HepG2 (cell line): ENCODE results near the gene APOC3. TPM values are rescaled to one million over a fixed set of nuclear protein-coding genes. Genes with fewer than 3 reads are reported as not detected.

Experiments
- CENPX ChIP-seq: sonication (generic); formaldehyde crosslinking; IDR thresholded peaks from 2 replicates; pipeline ENCODE4 v1.9.0; 2021; ENCODE audit warnings: mild to moderate bottlenecking, missing genetic modification reagents, moderate library complexity
- CHD4 ChIP-seq: fragments of 200-600 bp; sonication (generic); IDR thresholded peaks from 2 replicates; pipeline ENCODE4 v1.7.0; 2017; ENCODE audit warnings: mild to moderate bottlenecking, low read length, borderline replicate concordance
- FOXO4 ChIP-seq: sonication (generic); formaldehyde crosslinking; conservative IDR thresholded peaks from 2 replicates; pipeline ENCODE4 v1.8.1; 2023; ENCODE audit warnings: missing genetic modification reagents
- HBP1 ChIP-seq: IDR thresholded peaks from 2 replicates; pipeline ENCODE4 v1.6.1; 2016; ENCODE audit warnings: low read depth, control low read depth
- HDAC1 ChIP-seq: sonication (generic); formaldehyde crosslinking; IDR thresholded peaks from 2 replicates; pipeline ENCODE4 v1.5.1; 2020; ENCODE audit warnings: mild to moderate bottlenecking, missing genetic modification reagents
- HHEX ChIP-seq: IDR thresholded peaks from 2 replicates; pipeline ENCODE4 v1.6.1; 2016; ENCODE audit warnings: control low read depth
- IRF9 ChIP-seq: sonication (generic); formaldehyde crosslinking; IDR thresholded peaks from 2 replicates; pipeline ENCODE4 v1.8.0; 2022; ENCODE audit warnings: missing genetic modification reagents, mild to moderate bottlenecking, borderline replicate concordance
- JUN ChIP-seq: sonication (generic); formaldehyde crosslinking; IDR thresholded peaks from 2 replicates; pipeline ENCODE4 v1.4.0; 2020; ENCODE audit warnings: mild to moderate bottlenecking, missing genetic modification reagents
- KMT2A ChIP-seq: sonication (generic); formaldehyde crosslinking; IDR thresholded peaks from 2 replicates; pipeline ENCODE4 v1.4.0; 2020; ENCODE audit warnings: missing genetic modification reagents
- MIER3 ChIP-seq: IDR thresholded peaks from 2 replicates; pipeline ENCODE4 v1.6.1; 2016; ENCODE audit warnings: missing compliant biosample characterization, borderline replicate concordance
- MTA1 ChIP-seq: sonication (generic); formaldehyde crosslinking; IDR thresholded peaks from 2 replicates; pipeline ENCODE4 v1.4.0; 2020; ENCODE audit warnings: missing genetic modification reagents, mild to moderate bottlenecking, borderline replicate concordance
- ONECUT2 ChIP-seq: sonication (generic); formaldehyde crosslinking; IDR thresholded peaks from 2 replicates; pipeline ENCODE4 v1.4.0; 2020; ENCODE audit warnings: missing genetic modification reagents
- PITX1 ChIP-seq: sonication (generic); formaldehyde crosslinking; IDR thresholded peaks from 2 replicates; pipeline ENCODE4 v1.5.1; 2020; ENCODE audit warnings: mild to moderate bottlenecking, missing genetic modification reagents
- SALL1 ChIP-seq: sonication (generic); formaldehyde crosslinking; IDR thresholded peaks from 2 replicates; pipeline ENCODE4 v1.8.0; 2022; ENCODE audit warnings: mild to moderate bottlenecking, missing genetic modification reagents
- TGIF2 ChIP-seq: IDR thresholded peaks from 2 replicates; pipeline ENCODE4 v1.6.1; 2016; ENCODE audit warnings: control low read depth, missing compliant biosample characterization
- TRIM22 ChIP-seq: fragments of 450-650 bp; IDR thresholded peaks from 2 replicates; pipeline ENCODE4 v1.6.1; 2017
- ZBTB49 ChIP-seq: sonication (generic); formaldehyde crosslinking; IDR thresholded peaks from 2 replicates; pipeline ENCODE4 v1.4.0; 2020; ENCODE audit warnings: missing genetic modification reagents, borderline replicate concordance
- ZNF44 ChIP-seq: sonication (generic); formaldehyde crosslinking; IDR thresholded peaks from 2 replicates; pipeline ENCODE4 v1.5.1; 2020; ENCODE audit warnings: mild to moderate bottlenecking, missing genetic modification reagents
- ZNF576 ChIP-seq: sonication (generic); formaldehyde crosslinking; IDR thresholded peaks from 2 replicates; pipeline ENCODE4 v1.4.0; 2020; ENCODE audit warnings: mild to moderate bottlenecking, missing genetic modification reagents
- ZNF710 ChIP-seq: sonication (generic); formaldehyde crosslinking; IDR thresholded peaks from 2 replicates; pipeline ENCODE4 v1.5.0; 2020; ENCODE audit warnings: mild to moderate bottlenecking, missing genetic modification reagents, borderline replicate concordance
- polyA plus RNA-seq, 8 experiments: library from polyadenylated mRNA; depleted of rRNA in 3 of 8; stranded (reverse) in 7 of 8; unstranded in 1 of 8; fragments of >200 nt; fragmentation: Illumina TruSeq in 4 of 8; extraction: Trizol in 4 of 8; gene quantifications; 2 replicates each; pipeline versions ENCODE4 v1.2.1 to v1.2.3, GENCODE V29; 2011 to 2016; ENCODE audit warnings: low read depth in 4 of 8, missing spikeins in 1 of 8, mixed read lengths in 1 of 8; ENCODE audit not compliant: insufficient read depth in 1 of 8
- total RNA-seq, 5 experiments: library from RNA; depleted of rRNA; stranded (reverse); fragments of >200 nt; fragmentation: Illumina TruSeq; extraction: Trizol; gene quantifications; 2 replicates each; pipeline ENCODE4 v1.2.3, GENCODE V29; 2016; ENCODE audit warnings: low read depth in 1 of 5

Gene APOC3
- total and polyA plus RNA-seq, 2 of the 13 experiments (the other 11 are each of a cell fraction or from before 2014, with no cell fraction given): 314 to 687 TPM

- TF ChIP-seq TRIM22 (no peak), CHD4 (no peak), CENPX (no peak), HHEX (CRISPR knock-in tag) (no peak), ZNF576 (CRISPR knock-in tag) (no peak), KMT2A (CRISPR knock-in tag) (0 out of 2 replicates have a peak, but pooled peaks have one; percentile 59), PITX1 (CRISPR knock-in tag) (no peak; the same call in 1 of the 2 replicates), ZNF710 (no peak), TGIF2 (0 out of 2 replicates have a peak, but pooled peaks have one; percentile 27), HDAC1 (CRISPR knock-in tag) (peak; percentile 81), JUN (CRISPR knock-in tag) (no peak), MTA1 (CRISPR knock-in tag) (0 out of 2 replicates have a peak, but pooled peaks have one; percentile 1), ZNF44 (CRISPR knock-in tag) (no peak), IRF9 (CRISPR knock-in tag) (no peak), ONECUT2 (no peak), SALL1 (CRISPR knock-in tag) (peak; percentile 67), FOXO4 (CRISPR knock-in tag) (no peak), MIER3 (CRISPR knock-in tag) (0 out of 2 replicates have a peak, but pooled peaks have one; percentile 15), ZBTB49 (CRISPR knock-in tag) (no peak), HBP1 (no peak)
Observed at GRCh38 chr11:116787786-116788486, 41.8 kb upstream of the APOC3 start, which contains the start of gene ZPR1 (continued).
